ENCODE measurements around the gene MAL. TPM values are rescaled to one million over a fixed set of nuclear protein-coding genes. Genes with fewer than 3 reads are reported as not detected.

The MAL gene
- total RNA-seq, 1 experiment from 2014 or later: not detected

DNA sequence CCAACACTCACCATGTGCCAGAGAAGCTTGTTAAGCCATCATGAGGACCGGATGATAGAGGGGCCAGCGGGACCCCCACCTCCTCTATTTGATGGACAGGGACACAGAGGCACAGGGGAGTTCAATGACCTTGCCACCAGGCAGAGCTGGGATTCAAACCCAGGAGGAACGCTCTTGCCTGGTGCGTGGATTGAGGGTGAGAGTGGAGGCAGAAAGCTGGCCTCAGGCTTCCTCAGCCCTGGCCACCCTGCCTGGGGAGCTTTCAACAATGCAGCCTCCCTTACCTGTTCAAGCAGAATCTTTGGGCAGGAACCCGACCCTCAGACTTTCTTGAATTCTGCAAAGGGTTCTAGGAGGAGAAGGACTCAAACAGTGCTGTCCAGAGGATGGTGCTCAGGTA, 39.9 kb upstream of the MAL start:
- CTCF ChIA-PET: interaction anchor here (1.0 to 1.4 kb wide), 2 partner anchors 29 to 91 kb away, joined by 7 read pairs; no protein-coding TSS in a partner anchor
- Mint-ChIP-seq H3K27ac (ENCODE audit: unreplicated experiment) (no peak overlapping the region), H3K9me3 (ENCODE audit: low read depth, unreplicated experiment) (no peaks in the 10 kb centered on the region), H3K4me1 (ENCODE audit: low read depth, unreplicated experiment) (no peaks in the 10 kb centered on the region), H3K27me3 (ENCODE audit: unreplicated experiment) (peaks cover 67% of the 10 kb centered on the region), H3K36me3 (ENCODE audit: insufficient read depth, unreplicated experiment) (no peaks in the 10 kb centered on the region), H3K4me3 (ENCODE audit: low read depth, unreplicated experiment) (no peak overlapping the region)
- intact Hi-C loops (cut with micrococcal nuclease; ENCODE audit: unreplicated experiment): loop anchor here (1.0 to 10.0 kb wide), 3 partner anchors 37 to 129 kb away; no protein-coding TSS in a partner anchor
- no TSS peak for BruUV-seq (replicated peaks)
- TF ChIP-seq CTCF (IDR thresholded peaks at IDR 0.05; ENCODE audit: unreplicated experiment): no peak
- no peak for DNase-seq

- Mint-ChIP-seq H3K9me3 (ENCODE audit: low read depth, unreplicated experiment) (no peaks in the 10 kb centered on the region), H3K4me3 (ENCODE audit: low read depth, unreplicated experiment) (no peak overlapping the region), H3K27me3 (ENCODE audit: unreplicated experiment) (peaks cover 74% of the 10 kb centered on the region), H3K36me3 (ENCODE audit: insufficient read depth, unreplicated experiment) (no peaks in the 10 kb centered on the region), H3K27ac (ENCODE audit: unreplicated experiment) (no peak overlapping the region), H3K4me1 (ENCODE audit: low read depth, unreplicated experiment) (no peaks in the 10 kb centered on the region)
- intact Hi-C loops (cut with micrococcal nuclease; ENCODE audit: unreplicated experiment): loop anchor here (1.0 to 10.0 kb wide), 3 partner anchors 36 to 128 kb away; no protein-coding TSS in a partner anchor
- CTCF ChIA-PET: interaction anchor here (0.6 to 1.4 kb wide), 12 partner anchors 9 to 134 kb away, joined by 3 to 9 read pairs (median 4); partner anchors contain the start of gene MRPS5
- BruUV-seq (replicated peaks): no TSS peak
- TF ChIP-seq CTCF (IDR thresholded peaks at IDR 0.05; ENCODE audit: unreplicated experiment): peak; percentile 56
- DNase-seq: peak; percentile 64
These were observed 39.0 kb upstream of the MAL start for GRCh38 chr2:94986392-94986963.

GRCh38 chr2:94987074-94988020, 38.2 kb upstream of the MAL start:
- no TSS peak for BruUV-seq (replicated peaks)
- Mint-ChIP-seq H3K27me3 (ENCODE audit: unreplicated experiment) (peaks cover 74% of the 10 kb centered on the region), H3K9me3 (ENCODE audit: low read depth, unreplicated experiment) (no peaks in the 10 kb centered on the region), H3K4me1 (ENCODE audit: low read depth, unreplicated experiment) (no peaks in the 10 kb centered on the region), H3K4me3 (ENCODE audit: low read depth, unreplicated experiment) (no peak overlapping the region), H3K27ac (ENCODE audit: unreplicated experiment) (no peak overlapping the region), H3K36me3 (ENCODE audit: insufficient read depth, unreplicated experiment) (no peaks in the 10 kb centered on the region)
- DNase-seq: no peak
- no peak for TF ChIP-seq CTCF (IDR thresholded peaks at IDR 0.05; ENCODE audit: unreplicated experiment)
- intact Hi-C loops (cut with micrococcal nuclease; ENCODE audit: unreplicated experiment): loop anchor here (5.0 to 10.0 kb wide), 2 partner anchors 35 to 127 kb away; no protein-coding TSS in a partner anchor
- CTCF ChIA-PET: interaction anchor here (0.8 to 1.4 kb wide), 2 partner anchors 89 to 91 kb away, joined by 3 to 7 read pairs; no protein-coding TSS in a partner anchor

DNA sequence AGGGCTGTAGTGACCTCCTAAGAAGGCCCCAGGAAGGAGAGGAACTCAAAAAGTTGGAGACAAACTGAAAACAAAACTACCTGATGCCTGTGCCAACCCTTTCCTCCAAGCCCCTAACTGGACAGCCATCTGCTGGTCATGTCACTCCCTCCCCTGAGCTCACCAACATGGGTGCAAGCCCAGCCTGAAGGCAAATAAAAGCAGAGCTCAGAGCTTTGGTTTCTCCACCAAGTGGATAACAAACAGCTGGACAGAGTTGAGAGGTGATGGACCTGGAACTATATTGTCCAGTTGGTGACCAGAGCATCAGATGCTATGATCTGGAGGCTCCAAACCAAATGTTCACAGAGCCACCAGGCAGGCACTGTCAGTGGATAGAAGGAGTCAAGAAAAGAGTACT, 34.6 kb upstream of the MAL start:
- Mint-ChIP-seq H3K36me3 (ENCODE audit: insufficient read depth, unreplicated experiment) (no peaks in the 10 kb centered on the region), H3K27me3 (ENCODE audit: unreplicated experiment) (peaks cover 78% of the 10 kb centered on the region), H3K27ac (ENCODE audit: unreplicated experiment) (no peak overlapping the region), H3K4me1 (ENCODE audit: low read depth, unreplicated experiment) (no peaks in the 10 kb centered on the region), H3K4me3 (ENCODE audit: low read depth, unreplicated experiment) (no peak overlapping the region), H3K9me3 (ENCODE audit: low read depth, unreplicated experiment) (no peaks in the 10 kb centered on the region)
- intact Hi-C loops (cut with micrococcal nuclease; ENCODE audit: unreplicated experiment): no loop called here
- no peak for TF ChIP-seq CTCF (IDR thresholded peaks at IDR 0.05; ENCODE audit: unreplicated experiment)
- no TSS peak for BruUV-seq (replicated peaks)
- CTCF ChIA-PET: no interaction called here
- no peak for DNase-seq

Data from Calu3 (cell line).